ENCODE data around the gene SH3PXD2A. TPM values are rescaled to one million over a fixed set of nuclear protein-coding genes. Genes with fewer than 3 reads are reported as not detected.
A peak's percentile ranks its signal among the peaks of the same experiment; 100 is the strongest.

Gene SH3PXD2A
- total and polyA plus RNA-seq, 2 experiments from 2014 or later, result 1.8 to 5.0 TPM

- Mint-ChIP-seq H3K4me1 (peaks cover 53% of the 10 kb centered on the region), H3K36me3 (ENCODE audit: low read depth) (no peaks in the 10 kb centered on the region), H3K4me3 (no peak overlapping the region)
Measured at GRCh38 chr10:103734731-103735130, 120.6 kb downstream of the SH3PXD2A start.

GRCh38 chr10:103733045-103733419 is 122.3 kb downstream of the SH3PXD2A start:
- ATAC-seq (no peak), DNase-seq (ENCODE audit: low spot score) (no peak)
- Histone ChIP-seq H3K4me1 (ENCODE audit: insufficient read depth) (peaks cover 21% of the 10 kb centered on the region), H3K9me2 (ENCODE audit: insufficient read depth) (no peaks in the 10 kb centered on the region), H3K4me2 (0 out of 2 replicates have a peak overlapping the region, but pooled peaks have one; percentile 26), H3K27me3 (ENCODE audit: insufficient read depth) (no peaks in the 10 kb centered on the region), H3K27ac (ENCODE audit: low read depth) (no peak overlapping the region), H3F3A (replicated peaks; ENCODE audit: low read depth) (no peaks in the 10 kb centered on the region), H3K79me2 (replicated peaks; ENCODE audit: insufficient read depth) (no peaks in the 10 kb centered on the region), H4K20me1 (replicated peaks; ENCODE audit: insufficient read depth) (no peaks in the 10 kb centered on the region), H3K4me3 (no peak overlapping the region), H2AFZ (no peak overlapping the region), H3K36me3 (ENCODE audit: insufficient read depth) (no peaks in the 10 kb centered on the region)
- Mint-ChIP-seq H3K9me3 (no peaks in the 10 kb centered on the region), H3K27me3 (ENCODE audit: insufficient read depth, low read depth, poor library complexity) (peaks cover 5% of the 10 kb centered on the region), H3K4me3 (no peak overlapping the region), H3K27ac (no peak overlapping the region), H3K4me1 (peaks cover 48% of the 10 kb centered on the region), H3K36me3 (ENCODE audit: low read depth) (no peaks in the 10 kb centered on the region)
- TF ChIP-seq EZH2phosphoT487 (IDR thresholded peaks at IDR 0.05; ENCODE audit: unreplicated experiment) (no peak), REST (IDR thresholded peaks at IDR 0.05; ENCODE audit: unreplicated experiment) (no peak), CTCF (conservative IDR thresholded peaks at IDR 0.05; ENCODE audit: low read depth in 2 of 2) (no peak), CREB1 (CRISPR knock-in tag; IDR thresholded peaks at IDR 0.05; ENCODE audit: low read depth) (no peak)

More at GRCh38 chr10:103734731-103735130, 120.6 kb downstream of the SH3PXD2A start:
- DNase-seq (ENCODE audit: low spot score) (no peak), ATAC-seq (no peak)
- Histone ChIP-seq H3K4me3 (no peak overlapping the region), H3K9me2 (ENCODE audit: insufficient read depth) (no peaks in the 10 kb centered on the region), H2AFZ (no peak overlapping the region), H3K4me1 (ENCODE audit: insufficient read depth) (peaks cover 16% of the 10 kb centered on the region), H3K27me3 (ENCODE audit: insufficient read depth) (no peaks in the 10 kb centered on the region), H3K4me2 (no peak overlapping the region), H3K27ac (ENCODE audit: low read depth) (no peak overlapping the region), H4K20me1 (replicated peaks; ENCODE audit: insufficient read depth) (no peaks in the 10 kb centered on the region), H3F3A (replicated peaks; ENCODE audit: low read depth) (no peaks in the 10 kb centered on the region), H3K79me2 (replicated peaks; ENCODE audit: insufficient read depth) (no peaks in the 10 kb centered on the region), H3K36me3 (ENCODE audit: insufficient read depth) (no peaks in the 10 kb centered on the region)
- peaks cover 5% of the 10 kb centered on the region for H3K27me3 Mint-ChIP-seq (ENCODE audit: insufficient read depth, low read depth, poor library complexity)
- no peaks in the 10 kb centered on the region for H3K9me3 Mint-ChIP-seq
- TF ChIP-seq ZNF331 (CRISPR knock-in tag; IDR thresholded peaks at IDR 0.05; ENCODE audit: low read depth) (no peak), NANOG (IDR thresholded peaks at IDR 0.05; ENCODE audit: borderline replicate concordance) (no peak), REST (IDR thresholded peaks at IDR 0.05; ENCODE audit: unreplicated experiment) (no peak), STAT1 (IDR thresholded peaks at IDR 0.05; ENCODE audit: unreplicated experiment) (no peak)
- H3K27ac Mint-ChIP-seq, result no peak overlapping the region
